Measurements from ENCODE around the gene SP100. TPM values are rescaled to one million over a fixed set of nuclear protein-coding genes. Genes with fewer than 3 reads are reported as not detected.

Gene SP100
- total RNA-seq, 4 donors from 2014 or later = 132 to 161 (median 144) TPM

DNA sequence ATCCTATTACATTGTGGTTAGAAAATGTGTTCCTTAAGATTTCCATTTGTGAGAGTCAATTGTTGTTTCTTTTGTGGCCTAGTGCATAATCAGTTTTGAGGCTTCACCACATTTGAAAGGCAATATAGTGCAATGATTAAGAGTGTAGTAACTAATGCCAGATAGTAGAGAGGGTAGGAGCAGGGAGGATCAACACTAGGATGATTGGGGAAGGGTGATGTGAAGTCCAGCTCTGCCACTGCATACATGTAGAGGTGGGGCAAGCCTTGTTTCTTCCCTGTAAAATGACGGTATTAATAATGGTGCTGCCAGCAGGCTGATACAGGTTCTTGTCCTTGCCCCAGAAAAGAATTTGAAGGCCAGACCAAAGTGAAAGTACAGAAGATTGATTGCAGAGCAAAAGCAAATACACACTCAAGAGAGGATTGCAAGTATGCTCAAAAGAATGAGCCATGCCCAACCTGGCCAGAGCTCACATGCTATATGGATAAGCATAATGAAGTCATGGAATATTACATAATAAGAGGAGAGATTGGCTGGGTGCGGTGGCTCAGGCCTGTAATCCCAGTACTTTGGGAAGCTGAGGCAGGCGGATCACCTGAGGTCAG lies 8.0 kb downstream of the SP100 start:
- TF ChIP-seq, protein P1, sequence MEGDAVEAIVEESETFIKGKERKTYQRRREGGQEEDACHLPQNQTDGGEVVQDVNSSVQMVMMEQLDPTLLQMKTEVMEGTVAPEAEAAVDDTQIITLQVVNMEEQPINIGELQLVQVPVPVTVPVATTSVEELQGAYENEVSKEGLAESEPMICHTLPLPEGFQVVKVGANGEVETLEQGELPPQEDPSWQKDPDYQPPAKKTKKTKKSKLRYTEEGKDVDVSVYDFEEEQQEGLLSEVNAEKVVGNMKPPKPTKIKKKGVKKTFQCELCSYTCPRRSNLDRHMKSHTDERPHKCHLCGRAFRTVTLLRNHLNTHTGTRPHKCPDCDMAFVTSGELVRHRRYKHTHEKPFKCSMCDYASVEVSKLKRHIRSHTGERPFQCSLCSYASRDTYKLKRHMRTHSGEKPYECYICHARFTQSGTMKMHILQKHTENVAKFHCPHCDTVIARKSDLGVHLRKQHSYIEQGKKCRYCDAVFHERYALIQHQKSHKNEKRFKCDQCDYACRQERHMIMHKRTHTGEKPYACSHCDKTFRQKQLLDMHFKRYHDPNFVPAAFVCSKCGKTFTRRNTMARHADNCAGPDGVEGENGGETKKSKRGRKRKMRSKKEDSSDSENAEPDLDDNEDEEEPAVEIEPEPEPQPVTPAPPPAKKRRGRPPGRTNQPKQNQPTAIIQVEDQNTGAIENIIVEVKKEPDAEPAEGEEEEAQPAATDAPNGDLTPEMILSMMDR (IDR thresholded peaks at IDR 0.05; ENCODE audit: low read depth) = no peak

DNA sequence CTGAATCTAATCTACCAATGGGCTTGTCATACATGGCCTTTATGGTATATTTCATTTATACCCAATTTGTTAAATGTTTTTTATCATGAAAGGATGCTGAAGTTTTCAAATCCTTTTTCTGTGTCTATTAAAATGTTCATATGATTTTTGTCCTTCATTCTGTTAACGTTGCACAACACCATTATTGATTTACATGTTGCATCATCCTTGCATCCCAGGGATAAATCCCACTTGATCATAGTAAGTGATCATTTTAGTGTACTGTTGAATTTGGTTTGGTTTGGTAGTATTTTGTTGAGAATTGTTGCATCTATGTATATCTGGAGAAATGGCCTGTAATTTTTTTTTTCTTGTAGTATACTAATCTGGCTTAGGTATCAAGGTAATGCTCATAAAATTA lies 9.4 kb downstream of the SP100 start:
- TF ChIP-seq, protein P1 (IDR thresholded peaks at IDR 0.05; ENCODE audit: low read depth) = no peak

DNA sequence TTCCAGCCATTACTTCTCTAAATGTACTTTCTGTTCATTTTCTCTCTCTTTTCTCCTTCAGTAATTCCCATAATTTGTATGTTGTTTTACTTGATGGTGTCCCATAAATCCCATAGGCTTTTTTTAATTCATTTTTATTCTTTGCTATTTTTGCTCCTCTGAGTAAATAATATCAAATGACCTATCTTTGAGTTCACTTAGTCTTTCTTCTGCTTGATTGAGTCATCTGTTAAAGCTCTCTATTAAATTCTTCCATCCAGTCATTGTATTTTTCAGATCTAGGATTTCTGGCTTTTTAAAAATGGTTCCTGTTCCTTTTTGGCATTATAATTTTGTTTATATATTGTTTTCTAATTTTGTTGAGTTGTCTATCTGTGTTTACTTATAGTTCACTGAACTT lies 13.5 kb downstream of the SP100 start:
- TF ChIP-seq, protein P1 (IDR thresholded peaks at IDR 0.05; ENCODE audit: low read depth) = no peak

DNA sequence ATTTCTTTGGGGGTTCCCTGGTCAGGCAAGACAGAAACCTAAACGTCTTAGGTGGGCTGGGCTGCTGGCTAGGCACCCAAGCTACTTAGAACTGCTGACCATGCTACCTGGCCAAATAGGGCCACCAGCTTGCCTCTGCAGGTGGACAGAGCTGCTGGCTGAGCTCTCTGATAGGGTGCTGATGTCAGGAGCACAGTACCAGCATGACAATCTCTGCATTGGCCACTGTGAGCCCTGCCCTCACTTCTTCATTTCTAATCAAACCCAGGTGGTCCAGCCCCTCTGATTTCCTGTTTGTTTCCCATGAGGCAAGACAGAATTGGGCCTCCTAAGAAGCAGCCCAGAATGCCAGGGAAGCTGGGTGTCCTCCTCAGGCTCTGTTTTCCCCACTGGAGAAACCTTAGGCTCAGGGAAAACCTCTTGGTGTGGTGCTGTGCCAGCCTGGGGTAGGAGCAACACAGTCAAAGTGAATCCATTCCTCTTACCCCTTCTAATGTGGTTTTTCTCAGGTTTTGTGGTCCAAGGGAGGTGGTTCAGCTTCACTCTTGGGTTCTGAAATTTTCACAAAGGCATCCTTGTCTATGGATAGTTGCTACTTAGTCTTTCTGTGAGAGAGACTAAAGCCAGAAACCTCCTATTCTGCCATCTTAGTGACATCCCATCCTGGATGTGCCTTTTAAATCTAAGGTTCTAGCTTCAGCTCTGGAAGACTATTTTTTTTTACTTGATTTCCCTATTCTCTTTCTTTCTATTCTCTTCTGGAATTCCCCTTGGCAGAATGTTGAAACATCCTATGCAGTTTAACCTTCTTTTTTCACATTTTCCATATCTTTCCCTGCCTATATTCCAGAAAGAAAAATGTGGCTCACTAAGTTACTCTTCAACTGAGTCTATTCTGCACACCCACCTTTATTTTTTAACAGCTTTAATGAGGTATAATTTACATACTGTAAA lies 15.2 kb downstream of the SP100 start:
- TF ChIP-seq, protein P1 (IDR thresholded peaks at IDR 0.05; ENCODE audit: low read depth) = no peak

DNA sequence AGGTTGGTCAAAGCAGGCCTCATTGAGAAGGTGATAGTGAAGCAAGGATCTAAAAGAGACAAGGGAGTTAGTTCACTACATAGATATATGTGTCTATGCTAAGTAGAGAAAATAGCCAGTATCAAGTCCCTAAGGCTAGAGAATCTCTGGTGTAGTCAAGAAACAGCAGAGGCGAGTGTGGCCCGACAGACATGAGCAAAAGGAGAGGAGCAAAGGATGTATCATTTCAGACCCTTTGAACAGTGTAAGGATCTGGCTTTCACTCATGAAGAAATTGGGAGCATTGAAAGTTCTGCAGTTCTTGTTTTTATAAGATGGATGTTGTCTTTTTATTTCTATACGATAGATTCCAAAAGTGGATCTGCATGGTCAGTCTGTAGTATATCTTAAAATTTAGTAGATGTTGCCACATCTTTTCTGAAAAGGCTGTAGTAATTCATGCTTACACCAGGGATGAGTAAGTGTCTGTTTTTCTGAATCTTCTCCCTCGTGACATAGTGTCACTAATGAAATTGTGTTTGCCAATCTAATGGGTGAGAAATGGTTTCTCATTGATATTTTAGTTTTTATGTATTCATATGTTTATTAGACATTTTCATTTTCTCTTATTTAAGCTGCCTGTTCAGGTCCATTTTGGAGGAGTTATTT lies 18.8 kb downstream of the SP100 start:
- TF ChIP-seq, protein P1 (IDR thresholded peaks at IDR 0.05; ENCODE audit: low read depth) = no peak

DNA sequence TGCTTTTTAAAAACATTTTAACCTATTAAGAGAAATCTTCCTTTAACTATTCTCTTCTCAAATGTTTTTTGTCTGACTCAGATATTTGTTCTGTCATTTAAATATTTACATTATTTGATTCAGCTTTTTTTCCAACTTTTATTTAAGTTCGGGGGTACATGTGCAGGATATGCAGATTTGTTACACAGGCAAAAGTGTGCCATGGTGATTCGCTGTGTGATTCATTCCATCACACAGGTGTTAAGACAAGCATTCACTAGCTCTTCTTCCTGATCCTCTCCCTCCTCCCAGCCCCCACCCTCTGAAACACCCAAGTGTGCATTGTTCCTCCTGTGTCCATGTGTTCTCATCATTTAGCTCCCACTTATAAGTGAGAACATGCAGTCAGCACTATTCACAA lies 19.4 kb downstream of the SP100 start:
- TF ChIP-seq, protein P1 (IDR thresholded peaks at IDR 0.05; ENCODE audit: low read depth) = no peak

DNA sequence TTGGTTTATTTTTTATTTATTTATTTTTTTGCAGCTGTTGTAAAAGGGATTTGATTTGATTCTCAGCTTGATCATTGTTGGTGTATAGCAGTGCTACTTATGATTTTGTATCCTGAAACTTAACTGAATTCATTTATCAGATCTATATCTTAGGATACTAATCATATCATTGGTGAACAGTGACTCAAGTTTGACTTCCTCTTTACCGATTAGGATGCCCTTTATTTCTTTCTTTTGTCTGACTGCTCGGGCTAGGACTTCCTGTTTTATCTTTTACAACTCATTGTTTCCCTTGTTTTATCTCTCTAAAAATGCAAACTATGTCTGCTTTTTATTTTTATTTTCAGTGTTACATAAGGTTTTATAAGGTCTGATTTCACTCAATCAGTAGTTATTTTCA lies 23.6 kb downstream of the SP100 start:
- TF ChIP-seq, protein P1 (IDR thresholded peaks at IDR 0.05; ENCODE audit: low read depth) = no peak

All from subcutaneous adipose tissue (tissue), 4 donors.